ENCODE measurements around the gene SIX3. TPM values are rescaled to one million over a fixed set of nuclear protein-coding genes. Genes with fewer than 3 reads are reported as not detected.

The SIX3 gene
- total RNA-seq, 1 donor from 2014 or later: not detected

DNA sequence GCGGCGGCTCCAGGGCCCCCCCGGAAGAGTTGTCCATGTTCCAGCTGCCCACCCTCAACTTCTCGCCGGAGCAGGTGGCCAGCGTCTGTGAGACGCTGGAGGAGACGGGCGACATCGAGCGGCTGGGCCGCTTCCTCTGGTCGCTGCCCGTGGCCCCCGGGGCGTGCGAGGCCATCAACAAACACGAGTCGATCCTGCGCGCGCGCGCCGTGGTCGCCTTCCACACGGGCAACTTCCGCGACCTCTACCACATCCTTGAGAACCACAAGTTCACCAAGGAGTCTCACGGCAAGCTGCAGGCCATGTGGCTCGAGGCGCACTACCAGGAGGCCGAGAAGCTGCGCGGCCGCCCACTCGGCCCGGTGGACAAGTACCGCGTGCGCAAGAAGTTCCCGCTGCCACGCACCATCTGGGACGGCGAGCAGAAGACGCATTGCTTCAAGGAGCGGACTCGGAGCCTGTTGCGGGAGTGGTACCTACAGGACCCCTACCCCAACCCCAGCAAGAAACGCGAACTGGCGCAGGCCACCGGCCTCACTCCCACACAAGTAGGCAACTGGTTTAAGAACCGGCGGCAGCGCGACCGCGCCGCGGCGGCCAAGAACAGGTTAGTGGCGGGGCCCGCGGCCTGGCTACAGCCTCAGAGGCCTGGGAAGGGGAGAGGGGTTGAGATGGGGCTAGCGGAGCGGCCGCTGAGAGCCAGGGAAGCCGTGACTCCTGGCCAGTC is 965 bp downstream of the SIX3 start:
- peak overlapping the region; percentile 62 for H3K4me3 Mint-ChIP-seq
- DNase-seq (ENCODE audit: low read depth, low spot score): no peak
- TF ChIP-seq, protein P1, sequence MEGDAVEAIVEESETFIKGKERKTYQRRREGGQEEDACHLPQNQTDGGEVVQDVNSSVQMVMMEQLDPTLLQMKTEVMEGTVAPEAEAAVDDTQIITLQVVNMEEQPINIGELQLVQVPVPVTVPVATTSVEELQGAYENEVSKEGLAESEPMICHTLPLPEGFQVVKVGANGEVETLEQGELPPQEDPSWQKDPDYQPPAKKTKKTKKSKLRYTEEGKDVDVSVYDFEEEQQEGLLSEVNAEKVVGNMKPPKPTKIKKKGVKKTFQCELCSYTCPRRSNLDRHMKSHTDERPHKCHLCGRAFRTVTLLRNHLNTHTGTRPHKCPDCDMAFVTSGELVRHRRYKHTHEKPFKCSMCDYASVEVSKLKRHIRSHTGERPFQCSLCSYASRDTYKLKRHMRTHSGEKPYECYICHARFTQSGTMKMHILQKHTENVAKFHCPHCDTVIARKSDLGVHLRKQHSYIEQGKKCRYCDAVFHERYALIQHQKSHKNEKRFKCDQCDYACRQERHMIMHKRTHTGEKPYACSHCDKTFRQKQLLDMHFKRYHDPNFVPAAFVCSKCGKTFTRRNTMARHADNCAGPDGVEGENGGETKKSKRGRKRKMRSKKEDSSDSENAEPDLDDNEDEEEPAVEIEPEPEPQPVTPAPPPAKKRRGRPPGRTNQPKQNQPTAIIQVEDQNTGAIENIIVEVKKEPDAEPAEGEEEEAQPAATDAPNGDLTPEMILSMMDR (conservative IDR thresholded peaks at IDR 0.05): no peak
- H3K36me3 Mint-ChIP-seq (ENCODE audit: low read depth): peaks cover 2% of the 10 kb centered on the region
- no peak overlapping the region for H3K27ac Mint-ChIP-seq (ENCODE audit: unreplicated experiment)
- H3K9me3 Mint-ChIP-seq: no peaks in the 10 kb centered on the region
- peaks cover 31% of the 10 kb centered on the region for H3K4me1 Mint-ChIP-seq
- H3K27me3 Mint-ChIP-seq (ENCODE audit: low read depth): peaks cover 98% of the 10 kb centered on the region

DNA sequence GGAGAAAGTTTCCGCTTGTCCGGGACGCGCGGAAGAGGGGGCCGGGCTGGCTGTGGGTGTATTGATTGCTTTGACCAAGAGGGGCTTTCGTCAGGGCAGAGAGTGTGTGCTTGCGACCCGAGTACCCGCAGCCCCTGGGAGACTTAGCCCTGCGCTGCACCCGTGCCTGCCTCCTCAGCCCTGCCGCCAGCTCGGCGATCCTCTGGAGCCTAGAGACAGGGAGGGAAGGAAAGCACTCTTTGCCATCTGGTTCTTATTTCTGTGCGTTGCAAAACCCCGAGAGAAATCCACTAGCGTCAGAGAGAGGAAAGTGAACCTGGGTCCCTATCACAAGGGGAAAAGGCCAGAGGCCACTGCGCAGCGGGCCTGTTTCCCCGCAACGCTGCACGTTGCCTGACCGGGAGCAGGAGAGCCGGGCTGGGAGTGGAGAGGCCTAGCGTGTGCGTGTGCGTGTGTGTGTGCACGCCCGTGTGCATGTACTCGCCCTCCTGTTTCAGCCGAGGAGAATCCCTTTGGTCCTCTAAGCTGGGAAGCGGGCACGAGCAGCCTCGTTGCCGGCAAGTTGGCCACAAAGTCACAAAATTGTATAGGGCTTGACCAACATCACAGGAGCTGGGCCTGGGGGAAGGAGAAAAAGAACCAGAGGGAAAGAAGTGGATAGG is 1.7 kb downstream of the SIX3 start:
- peaks cover 31% of the 10 kb centered on the region for H3K4me1 Mint-ChIP-seq
- peak overlapping the region; percentile 20 for H3K4me3 Mint-ChIP-seq
- peaks cover 2% of the 10 kb centered on the region for H3K36me3 Mint-ChIP-seq (ENCODE audit: low read depth)
- no peaks in the 10 kb centered on the region for H3K9me3 Mint-ChIP-seq
- peaks cover 98% of the 10 kb centered on the region for H3K27me3 Mint-ChIP-seq (ENCODE audit: low read depth)
- DNase-seq (ENCODE audit: low read depth, low spot score): no peak
- TF ChIP-seq, protein P1 (conservative IDR thresholded peaks at IDR 0.05): no peak
- H3K27ac Mint-ChIP-seq (ENCODE audit: unreplicated experiment): no peak overlapping the region

DNA sequence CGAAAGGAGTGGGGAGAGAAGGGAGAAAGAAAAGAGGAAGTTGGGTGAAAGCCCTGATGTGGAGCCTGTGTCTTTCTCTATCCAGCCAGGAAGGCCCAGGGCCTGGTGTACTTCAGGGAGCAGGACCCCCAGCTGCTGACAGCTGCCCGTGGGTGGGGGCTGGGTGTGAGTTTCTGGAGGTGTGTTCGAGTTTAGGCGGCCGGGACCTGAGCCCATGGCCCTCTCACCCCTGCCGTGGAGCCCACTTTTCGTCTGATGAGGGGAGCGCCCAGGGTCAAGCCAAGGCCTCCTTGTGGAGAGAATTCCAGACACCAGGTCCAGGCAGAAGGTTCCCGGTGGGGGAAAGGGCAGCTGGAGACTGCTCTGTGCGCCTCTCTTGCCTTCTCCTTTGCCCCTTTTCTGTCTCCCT is 2.2 kb downstream of the SIX3 start:
- H3K9me3 Mint-ChIP-seq: no peaks in the 10 kb centered on the region
- no peak for DNase-seq (ENCODE audit: low read depth, low spot score)
- H3K36me3 Mint-ChIP-seq (ENCODE audit: low read depth): peaks cover 2% of the 10 kb centered on the region
- H3K27me3 Mint-ChIP-seq (ENCODE audit: low read depth): peaks cover 98% of the 10 kb centered on the region
- no peak overlapping the region for H3K27ac Mint-ChIP-seq (ENCODE audit: unreplicated experiment)
- H3K4me1 Mint-ChIP-seq: peaks cover 32% of the 10 kb centered on the region
- H3K4me3 Mint-ChIP-seq: peak overlapping the region; percentile 49
- TF ChIP-seq, protein P1 (conservative IDR thresholded peaks at IDR 0.05): no peak

DNA sequence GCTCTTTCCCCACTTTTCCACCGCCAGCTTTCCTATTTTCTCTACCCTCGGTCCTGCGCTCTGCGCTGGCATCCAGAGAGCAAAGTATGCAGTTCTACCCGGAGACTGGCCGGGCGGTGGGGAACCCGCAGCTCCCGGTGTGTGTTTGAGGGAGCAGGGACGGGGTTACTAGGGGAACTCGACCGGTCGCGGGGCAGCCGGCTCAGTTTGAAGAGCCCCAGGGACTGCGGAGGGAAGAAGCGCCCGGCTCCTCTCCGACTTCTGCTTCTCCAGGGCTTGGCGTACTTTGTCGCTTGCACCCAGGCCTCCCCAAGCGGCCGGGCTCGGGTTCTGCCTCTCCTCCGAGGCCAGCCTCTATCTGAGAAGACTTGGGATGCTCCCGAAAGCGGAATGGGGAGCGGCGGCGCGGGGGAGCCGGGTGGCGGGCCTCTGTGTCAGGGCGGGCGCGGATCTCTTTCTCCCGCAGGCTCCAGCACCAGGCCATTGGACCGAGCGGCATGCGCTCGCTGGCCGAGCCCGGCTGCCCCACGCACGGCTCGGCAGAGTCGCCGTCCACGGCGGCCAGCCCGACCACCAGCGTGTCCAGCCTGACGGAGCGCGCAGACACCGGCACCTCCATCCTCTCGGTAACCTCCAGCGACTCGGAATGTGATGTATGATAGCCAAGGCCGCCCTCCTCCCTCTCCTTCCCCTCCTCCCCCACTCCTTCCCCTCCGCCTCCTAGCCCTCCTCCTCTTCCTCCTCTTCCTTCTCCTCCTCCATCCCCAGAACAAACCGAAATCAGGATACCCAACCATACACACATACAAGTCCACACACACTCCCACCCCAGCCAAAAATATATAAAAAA is 2.8 kb downstream of the SIX3 start:
- Mint-ChIP-seq H3K27ac (ENCODE audit: unreplicated experiment) (no peak overlapping the region), H3K4me1 (peaks cover 38% of the 10 kb centered on the region), H3K36me3 (ENCODE audit: low read depth) (peaks cover 2% of the 10 kb centered on the region), H3K4me3 (peak overlapping the region; percentile 76), H3K27me3 (ENCODE audit: low read depth) (peaks cover 100% of the 10 kb centered on the region), H3K9me3 (no peaks in the 10 kb centered on the region)
- TF ChIP-seq, protein P1 (conservative IDR thresholded peaks at IDR 0.05): no peak
- DNase-seq (ENCODE audit: low read depth, low spot score): no peak

DNA sequence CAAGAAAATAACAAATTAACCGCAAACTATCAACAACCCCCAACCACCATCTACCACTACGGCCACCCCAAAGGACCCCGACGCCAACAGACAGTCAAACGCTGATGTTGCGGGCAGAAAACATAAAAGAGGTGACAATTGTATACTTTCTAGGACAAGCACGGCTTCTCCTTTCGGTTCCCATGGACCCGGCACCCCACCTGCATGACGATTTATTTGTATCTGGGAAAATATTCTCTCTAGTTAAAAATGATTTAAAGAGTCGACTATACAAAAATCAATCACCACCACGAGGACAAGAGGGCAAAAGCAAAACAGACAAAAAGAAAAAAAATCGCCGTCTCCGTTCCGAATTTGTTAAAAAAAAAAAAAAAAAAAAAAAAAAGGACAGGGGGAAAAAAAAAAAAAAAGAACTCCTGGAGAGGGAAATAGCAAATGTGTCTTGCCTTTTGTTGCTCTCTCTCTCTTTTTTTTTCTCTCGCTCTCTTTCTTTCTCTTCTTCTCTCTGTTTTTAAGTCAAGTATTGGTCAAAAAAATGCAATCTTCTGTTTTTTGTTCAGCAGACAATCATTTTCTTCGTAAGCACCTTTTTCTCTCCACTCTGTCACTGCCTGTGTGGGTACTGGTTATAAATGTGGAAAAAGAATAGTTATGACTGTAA is 3.6 kb downstream of the SIX3 start:
- H3K27me3 Mint-ChIP-seq (ENCODE audit: low read depth): peaks cover 99% of the 10 kb centered on the region
- H3K27ac Mint-ChIP-seq (ENCODE audit: unreplicated experiment): no peak overlapping the region
- H3K36me3 Mint-ChIP-seq (ENCODE audit: low read depth): peaks cover 2% of the 10 kb centered on the region
- peaks cover 33% of the 10 kb centered on the region for H3K4me1 Mint-ChIP-seq
- TF ChIP-seq, protein P1 (conservative IDR thresholded peaks at IDR 0.05): no peak
- DNase-seq (ENCODE audit: low read depth, low spot score): no peak
- H3K4me3 Mint-ChIP-seq: peak overlapping the region; percentile 76
- H3K9me3 Mint-ChIP-seq: no peaks in the 10 kb centered on the region
